Measurements from ENCODE around the gene MBNL2.
A peak's percentile ranks its signal among the peaks of the same experiment; 100 is the strongest.

The MBNL2 gene

GRCh38 chr13:97414392-97414791 lies 192.3 kb downstream of the MBNL2 start:
- no peaks in the 10 kb centered on the region for H3K36me3 ChIP-seq (replicated peaks)
- no peaks in the 10 kb centered on the region for H3K27me3 ChIP-seq (replicated peaks)
- H3K4me3 ChIP-seq (ENCODE audit: low read depth, low read length) = no peak overlapping the region
- TF ChIP-seq CTCF (IDR thresholded peaks at IDR 0.05; ENCODE audit: low read depth, low read length, missing control alignments) = no peak
- H3K27ac ChIP-seq = no peak overlapping the region
- no peak for DNase-seq
- in situ Hi-C loops (cut with HindIII; ENCODE audit: low pct_ligation_motif_present, low sequenced_read_pairs) = no loop called here

DNA sequence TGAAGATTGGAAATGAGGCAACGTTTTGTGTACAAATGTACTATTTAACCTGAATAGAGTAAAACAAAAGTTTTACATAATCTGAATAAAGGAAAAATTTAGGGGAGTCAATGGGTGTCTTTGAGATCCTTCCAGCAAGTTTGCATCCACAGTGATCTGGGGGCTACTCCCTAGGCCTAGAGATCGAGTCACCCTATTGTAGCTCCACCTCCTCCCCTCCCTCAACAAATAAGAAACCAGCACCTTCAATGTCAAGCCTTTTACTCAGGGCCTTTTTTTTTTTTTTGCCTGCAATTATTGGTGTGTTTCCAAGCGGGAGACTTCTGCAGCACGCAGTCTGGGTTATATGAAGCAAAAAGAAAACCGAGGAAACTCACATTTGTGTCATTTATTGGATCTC lies 195.6 kb downstream of the MBNL2 start:
- Histone ChIP-seq H3K27ac (no peak overlapping the region), H3K36me3 (replicated peaks) (no peaks in the 10 kb centered on the region), H3K27me3 (replicated peaks) (no peaks in the 10 kb centered on the region), H3K4me3 (ENCODE audit: low read depth, low read length) (no peak overlapping the region)
- DNase-seq = no peak
- TF ChIP-seq CTCF (IDR thresholded peaks at IDR 0.05; ENCODE audit: low read depth, low read length, missing control alignments) = no peak
- in situ Hi-C loops (cut with HindIII; ENCODE audit: low pct_ligation_motif_present, low sequenced_read_pairs) = no loop called here

DNA sequence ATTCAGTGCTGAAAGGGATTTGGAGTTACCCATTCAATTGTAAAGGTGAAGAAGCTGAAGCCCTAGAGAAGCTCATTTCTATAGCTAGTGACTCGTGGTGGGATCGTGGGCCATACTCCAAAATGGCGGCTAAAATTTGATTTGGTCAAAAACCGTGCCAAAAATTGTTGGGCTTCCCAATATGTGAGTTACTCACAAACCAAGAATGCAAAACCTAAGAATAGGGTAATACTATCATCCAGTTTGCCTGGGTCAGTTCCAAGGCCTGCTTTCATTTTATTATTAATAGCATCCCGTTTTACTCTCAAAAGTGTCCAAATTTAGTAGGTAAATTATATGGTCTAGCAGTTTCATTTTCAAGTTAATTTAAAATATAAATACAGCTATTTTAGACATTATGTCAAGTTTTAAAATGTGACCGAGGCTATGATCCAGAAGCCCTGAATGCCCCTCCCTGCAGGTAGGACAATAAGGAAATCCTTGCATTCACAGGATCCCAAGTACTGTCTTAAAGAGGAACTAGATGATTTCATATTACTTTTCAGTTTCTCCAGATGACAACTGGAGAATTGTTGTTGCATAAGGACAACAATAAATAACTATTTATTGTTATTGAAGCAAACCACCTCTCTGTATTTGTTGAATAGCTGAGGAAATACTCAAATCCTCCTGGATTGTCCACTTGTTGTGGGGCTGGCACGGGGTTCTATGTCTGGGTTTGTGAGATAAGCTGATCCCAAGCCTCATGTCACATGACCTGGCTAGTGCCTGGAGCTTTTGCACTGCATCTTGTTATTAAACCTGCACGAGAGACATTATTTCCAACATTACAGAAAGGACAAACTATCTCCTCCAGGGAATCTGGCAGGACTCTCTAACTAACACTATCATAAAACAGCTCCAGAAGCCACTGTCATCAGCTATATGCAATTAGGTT lies 200.3 kb downstream of the MBNL2 start:
- Histone ChIP-seq H3K36me3 (replicated peaks) (no peaks in the 10 kb centered on the region), H3K27me3 (replicated peaks) (no peaks in the 10 kb centered on the region), H3K27ac (no peak overlapping the region), H3K4me3 (ENCODE audit: low read depth, low read length) (no peak overlapping the region)
- DNase-seq = no peak
- no peak for TF ChIP-seq CTCF (IDR thresholded peaks at IDR 0.05; ENCODE audit: low read depth, low read length, missing control alignments)
- in situ Hi-C loops (cut with HindIII; ENCODE audit: low pct_ligation_motif_present, low sequenced_read_pairs) = no loop called here

DNA sequence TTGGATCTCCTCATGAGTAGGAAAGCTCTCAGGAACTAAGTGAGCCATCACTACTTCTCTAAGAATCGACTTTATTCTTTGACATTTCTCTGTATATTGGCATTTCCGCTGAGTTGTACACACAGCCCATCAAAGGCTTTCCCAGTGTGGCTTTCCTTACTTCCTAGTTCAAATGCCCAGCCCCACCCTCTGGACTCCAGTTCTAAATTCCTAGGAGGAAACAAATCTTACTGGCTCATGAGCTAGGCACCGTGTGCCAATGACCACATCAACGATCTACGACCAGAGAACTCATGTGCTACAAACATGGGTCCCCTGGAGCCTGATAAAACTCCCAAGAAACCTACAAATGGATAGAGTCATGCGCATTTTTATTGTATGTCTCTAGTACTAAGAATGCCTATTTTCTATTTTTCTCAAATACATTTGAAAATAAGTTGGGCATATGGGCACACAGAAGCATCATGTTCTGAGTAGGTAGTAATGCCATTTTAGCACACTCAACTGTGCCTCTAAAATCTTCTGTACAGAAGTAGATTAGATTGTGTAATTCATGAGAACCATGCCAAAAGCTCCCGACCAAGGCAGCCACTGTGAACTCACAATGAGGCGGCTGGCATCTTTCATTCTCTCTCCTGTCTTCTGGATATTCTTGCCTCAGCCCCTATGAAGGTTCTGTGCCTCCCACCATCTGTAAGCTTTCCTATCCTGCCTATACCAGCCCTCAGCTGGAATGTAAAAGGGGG lies 201.3 kb downstream of the MBNL2 start:
- Histone ChIP-seq H3K27ac (no peak overlapping the region), H3K4me3 (ENCODE audit: low read depth, low read length) (no peak overlapping the region), H3K27me3 (replicated peaks) (no peaks in the 10 kb centered on the region), H3K36me3 (replicated peaks) (no peaks in the 10 kb centered on the region)
- no peak for DNase-seq
- no peak for TF ChIP-seq CTCF (IDR thresholded peaks at IDR 0.05; ENCODE audit: low read depth, low read length, missing control alignments)
- in situ Hi-C loops (cut with HindIII; ENCODE audit: low pct_ligation_motif_present, low sequenced_read_pairs) = no loop called here

DNA sequence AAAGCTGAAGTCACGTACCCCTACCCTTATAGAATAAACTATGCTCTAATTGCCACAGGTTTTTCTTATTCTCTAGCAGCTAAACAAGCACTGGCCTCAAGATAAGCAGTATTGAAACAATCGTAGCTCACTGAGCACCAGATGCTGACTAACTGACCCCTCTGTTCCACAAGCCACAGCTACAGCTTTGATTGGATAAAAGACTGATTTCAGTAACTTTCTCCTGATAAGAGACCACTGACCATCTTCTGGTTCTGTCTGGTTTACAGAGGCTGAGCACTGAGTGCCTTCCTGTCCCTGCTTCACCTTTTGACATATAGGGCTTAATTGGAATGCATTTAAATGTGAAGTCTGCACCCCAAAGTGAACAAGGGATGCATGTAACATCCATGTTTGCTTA lies 203.5 kb downstream of the MBNL2 start:
- Histone ChIP-seq H3K36me3 (replicated peaks) (no peaks in the 10 kb centered on the region), H3K4me3 (ENCODE audit: low read depth, low read length) (no peak overlapping the region), H3K27me3 (replicated peaks) (no peaks in the 10 kb centered on the region), H3K27ac (no peak overlapping the region)
- TF ChIP-seq CTCF (IDR thresholded peaks at IDR 0.05; ENCODE audit: low read depth, low read length, missing control alignments) = no peak
- in situ Hi-C loops (cut with HindIII; ENCODE audit: low pct_ligation_motif_present, low sequenced_read_pairs) = no loop called here
- DNase-seq = peak; percentile 59

All from brain microvascular endothelial cell (primary cell).